Measurements from ENCODE around the gene CARMIL1.
A peak's percentile ranks its signal among the peaks of the same experiment; 100 is the strongest.
"Not testable (repeated sequence)": the region's sequence is repeated elsewhere in the genome, so short reads cannot be mapped to it uniquely, and the experiment has no call there.

CARMIL1 gene

GRCh38 chr6:25583099-25583498, 303.9 kb downstream of the CARMIL1 start:
- DNase-seq: no peak

- DNase-seq: no peak
Measured at GRCh38 chr6:25583906-25584305, 304.7 kb downstream of the CARMIL1 start.

GRCh38 chr6:25585225-25585624, 306.1 kb downstream of the CARMIL1 start:
- DNase-seq: no peak

DNA sequence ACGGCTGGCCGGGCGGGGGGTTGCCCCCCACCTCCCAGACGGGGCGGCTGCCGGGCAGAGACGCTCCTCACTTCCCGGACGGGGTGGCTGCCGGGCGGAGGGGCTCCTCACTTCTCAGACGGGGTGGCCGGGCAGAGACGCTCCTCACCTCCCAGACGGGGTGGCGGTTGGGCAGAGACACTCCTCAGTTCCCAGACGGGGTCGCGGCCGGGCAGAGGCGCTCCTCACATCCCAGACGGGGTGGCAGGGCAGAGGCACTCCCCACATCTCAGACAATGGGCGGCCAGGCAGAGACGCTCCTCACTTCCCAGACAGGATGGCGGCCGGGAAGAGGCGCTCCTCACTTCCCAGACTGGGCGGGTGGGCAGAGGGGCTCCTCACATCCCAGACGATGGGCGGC, 306.9 kb downstream of the CARMIL1 start:
- DNase-seq: not testable (repeated sequence)

DNA sequence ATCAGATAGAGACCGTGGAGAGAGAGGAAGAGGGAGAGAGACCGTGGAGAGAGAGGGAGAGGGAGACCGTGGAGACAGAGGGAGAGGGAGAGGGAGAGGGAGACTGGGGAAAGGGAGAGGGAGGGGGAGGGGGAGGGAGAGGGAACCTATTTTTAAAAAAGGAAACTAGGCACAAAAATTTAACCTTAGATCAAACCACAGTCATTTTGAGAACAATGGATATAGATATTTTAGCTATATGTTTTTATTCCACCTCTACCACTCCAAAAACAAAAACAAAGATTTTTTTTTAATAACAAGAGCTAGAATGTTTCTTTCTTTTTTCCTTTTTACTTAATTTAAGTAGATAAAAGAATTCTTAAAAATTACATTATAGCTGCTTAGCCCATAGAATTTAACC, 307.8 kb downstream of the CARMIL1 start:
- DNase-seq: no peak

DNA sequence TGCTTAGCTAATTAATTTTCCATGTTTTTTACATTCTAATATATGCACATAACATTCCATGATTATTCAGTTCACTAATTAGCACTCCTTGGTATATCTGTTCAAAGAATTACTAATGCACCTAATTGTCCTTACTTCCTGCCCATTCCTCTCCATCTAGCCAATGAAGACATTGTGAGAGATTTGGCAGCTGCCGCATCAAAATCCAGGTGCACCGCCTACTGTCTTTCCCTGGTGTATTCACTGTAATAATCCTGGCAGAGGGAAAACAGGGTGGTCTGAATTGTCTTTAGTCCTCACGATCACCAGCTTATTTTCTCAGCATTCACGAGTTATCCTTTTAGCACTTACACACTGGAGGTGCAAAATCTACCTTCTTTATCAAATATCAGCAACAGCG, 311.8 kb downstream of the CARMIL1 start:
- no peak for DNase-seq

- peak; percentile 18 for DNase-seq
Measured at GRCh38 chr6:25596928-25597818, 318.0 kb downstream of the CARMIL1 start.

DNA sequence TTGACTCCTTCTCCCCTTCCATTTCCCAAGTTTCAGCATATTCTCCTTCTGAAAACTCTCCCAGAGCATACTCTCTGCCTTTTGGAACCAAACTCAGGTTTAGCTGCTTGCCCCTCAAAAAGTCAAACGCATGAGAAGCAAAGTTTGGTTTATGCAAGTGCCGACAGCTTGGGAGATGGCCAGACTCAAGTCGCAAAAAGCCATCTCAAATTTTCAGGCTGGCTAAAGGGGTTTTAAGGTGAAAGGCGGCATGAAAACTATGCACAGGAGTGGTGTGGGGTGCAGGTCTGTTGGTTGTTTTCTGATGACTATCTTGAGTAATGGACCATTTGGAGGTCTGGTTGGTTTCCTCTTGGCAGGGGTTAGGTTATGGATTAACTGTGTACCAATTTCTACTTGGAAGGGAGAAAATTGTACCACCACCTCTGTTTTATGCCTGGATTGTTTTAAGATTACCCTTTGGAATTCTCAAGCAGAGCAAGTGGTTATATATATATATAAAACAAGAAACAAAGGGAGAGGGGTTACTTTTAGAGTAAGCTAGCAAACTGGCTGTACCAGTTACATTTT, 320.4 kb downstream of the CARMIL1 start:
- no peak for DNase-seq

DNA sequence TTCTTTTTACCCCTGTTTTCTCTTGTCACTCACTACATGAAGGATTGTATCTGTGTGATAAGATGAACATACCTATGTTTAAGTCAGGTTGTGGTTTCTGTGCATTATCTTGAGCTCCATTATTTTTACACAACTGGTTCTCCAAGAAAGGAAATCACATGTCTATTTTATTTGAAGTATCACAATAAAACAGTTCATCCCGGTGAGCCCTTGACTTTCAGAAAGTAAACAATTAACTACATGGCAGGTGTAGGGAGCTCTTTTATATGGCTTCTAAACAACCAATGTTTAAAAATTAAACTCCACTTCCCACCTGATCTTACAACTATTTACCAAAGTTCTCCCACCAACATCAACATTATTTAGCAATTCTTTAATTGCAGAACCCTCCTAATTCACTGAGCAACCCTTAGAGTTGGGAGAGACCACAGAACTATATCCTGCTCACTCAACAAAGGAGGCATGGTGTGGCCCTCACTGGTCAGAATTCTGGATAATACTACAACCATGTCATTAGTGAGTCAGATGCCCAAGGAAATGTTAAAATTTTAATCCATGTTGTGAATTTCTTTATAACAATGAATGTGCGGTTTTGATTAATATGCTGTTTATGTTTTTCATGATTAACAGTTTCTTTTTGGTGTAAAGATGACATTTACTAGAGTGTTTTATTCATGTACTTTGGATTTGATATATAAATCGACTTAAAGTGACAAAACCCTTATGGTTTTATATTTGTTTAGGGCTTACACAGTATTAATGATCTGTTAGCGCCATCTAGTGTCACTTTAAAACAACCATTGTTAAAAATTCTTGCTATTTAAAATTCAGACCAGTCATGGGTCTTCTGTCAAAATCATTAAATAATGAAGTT, 322.9 kb downstream of the CARMIL1 start:
- peak; percentile 59 for DNase-seq

DNA sequence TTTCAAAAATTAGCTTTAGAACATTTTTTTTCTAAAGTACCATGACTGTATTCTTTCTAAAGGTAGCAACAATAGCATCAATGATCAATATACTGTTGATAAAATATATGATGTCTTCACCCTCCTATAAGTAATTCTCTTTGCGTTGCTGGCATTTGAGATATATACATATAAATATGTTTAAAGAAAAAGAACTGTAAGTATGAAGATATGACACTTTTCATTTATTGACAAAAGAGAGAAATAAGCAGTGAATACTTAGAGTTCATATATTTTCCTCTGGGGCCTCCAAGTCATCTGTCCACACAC, 323.5 kb downstream of the CARMIL1 start:
- DNase-seq: no peak

- DNase-seq: no peak
Measured at GRCh38 chr6:25603251-25603650, 324.1 kb downstream of the CARMIL1 start.

GRCh38 chr6:25606151-25606550, 327.0 kb downstream of the CARMIL1 start:
- no peak for DNase-seq

DNA sequence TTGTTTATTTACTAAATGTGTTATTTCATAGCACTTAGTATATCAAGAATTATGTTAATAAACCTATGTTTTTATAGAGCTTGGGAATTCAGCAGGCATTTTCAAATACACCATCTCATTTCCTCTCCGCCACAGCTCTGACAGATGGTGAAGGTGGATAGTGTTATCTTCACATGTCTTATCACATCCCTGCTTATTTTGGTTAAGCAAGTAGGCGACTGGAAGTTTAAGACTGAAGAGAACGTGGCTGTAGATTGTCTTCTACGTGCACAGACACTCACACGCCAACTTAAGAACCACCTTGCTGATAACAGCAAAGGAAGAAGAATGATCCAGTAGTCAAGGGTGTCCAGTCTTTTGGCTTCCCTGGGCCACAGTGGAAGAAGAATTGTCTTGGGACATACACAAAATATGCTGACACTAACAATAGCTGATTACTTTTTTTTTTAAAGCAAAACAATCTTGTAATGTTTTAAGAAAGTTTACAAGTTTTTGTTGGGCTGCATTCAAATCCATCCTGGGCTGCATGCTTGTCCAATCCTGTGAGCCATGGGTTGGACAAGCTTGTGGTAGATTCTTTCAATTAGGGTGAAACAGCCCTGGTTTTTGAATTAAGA, 329.5 kb downstream of the CARMIL1 start:
- DNase-seq: no peak

- no peak for DNase-seq
Measured at GRCh38 chr6:25612666-25613065, 333.5 kb downstream of the CARMIL1 start.

GRCh38 chr6:25613415-25613814, 334.2 kb downstream of the CARMIL1 start:
- DNase-seq: no peak

GRCh38 chr6:25614052-25614451, 334.9 kb downstream of the CARMIL1 start:
- DNase-seq: no peak

- DNase-seq: no peak
Measured at GRCh38 chr6:25615471-25615870, 336.3 kb downstream of the CARMIL1 start.

DNA sequence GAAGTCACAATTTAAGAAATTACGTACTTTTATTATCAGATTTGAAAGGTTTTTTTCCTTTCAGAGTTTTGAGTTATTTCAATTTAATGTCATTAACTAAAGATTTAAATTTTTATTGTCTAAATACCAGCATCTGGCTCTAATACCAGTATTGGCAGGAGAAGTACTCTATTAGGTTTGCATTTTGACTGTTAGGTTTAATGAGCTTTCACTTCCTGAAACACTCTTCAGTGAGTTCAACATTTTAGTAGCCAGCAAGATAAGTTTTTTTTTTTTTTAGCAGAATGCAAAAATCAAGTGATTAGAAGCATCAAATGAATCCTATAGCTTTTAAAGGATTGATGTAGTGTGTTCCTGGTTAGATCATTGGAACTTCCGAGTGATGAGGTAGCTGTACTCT, 338.8 kb downstream of the CARMIL1 start:
- no peak for DNase-seq

- DNase-seq: no peak
Measured at GRCh38 chr6:25619217-25619616, 340.0 kb downstream of the CARMIL1 start.

- DNase-seq: no peak
Measured at GRCh38 chr6:25620391-25620790, 341.2 kb downstream of the CARMIL1 start.

DNA sequence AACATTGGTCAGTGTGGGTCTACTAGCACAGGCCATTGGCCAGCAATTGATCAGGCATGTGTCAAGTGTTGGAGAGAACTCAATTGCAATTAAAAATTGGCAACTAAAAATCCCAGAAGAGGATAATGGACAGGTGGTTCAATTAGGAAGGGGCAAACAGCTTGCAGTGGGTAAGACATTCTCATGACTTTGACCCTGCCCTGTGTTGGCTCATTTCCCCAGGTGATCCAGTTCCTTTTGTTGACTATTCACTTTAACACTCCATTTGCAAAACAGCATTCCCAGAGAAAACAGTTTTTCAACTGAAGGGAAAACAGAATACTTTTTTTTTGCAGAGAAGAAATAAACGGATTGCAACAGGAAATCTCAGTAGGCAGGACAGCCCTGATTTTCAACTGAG, 343.9 kb downstream of the CARMIL1 start:
- DNase-seq: no peak

DNA sequence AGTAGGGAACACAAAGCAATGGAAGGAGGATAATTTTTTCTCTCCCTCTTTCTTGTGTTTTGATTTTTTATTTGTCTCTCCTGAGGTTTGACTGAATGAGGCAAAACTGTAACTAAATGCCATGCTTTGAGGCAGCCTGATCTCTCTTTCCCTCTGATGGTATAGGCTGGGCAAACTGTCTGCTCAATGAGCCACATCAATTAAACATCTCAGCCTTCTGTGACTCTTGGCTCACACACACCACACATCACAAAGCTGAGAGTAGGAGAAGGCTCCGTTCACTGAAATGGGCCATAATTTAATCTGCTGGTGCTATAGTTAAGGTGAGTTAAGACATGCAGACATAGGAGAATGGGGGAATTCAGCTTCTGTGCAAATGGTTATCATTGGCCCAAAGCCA, 344.7 kb downstream of the CARMIL1 start:
- DNase-seq: no peak

DNA sequence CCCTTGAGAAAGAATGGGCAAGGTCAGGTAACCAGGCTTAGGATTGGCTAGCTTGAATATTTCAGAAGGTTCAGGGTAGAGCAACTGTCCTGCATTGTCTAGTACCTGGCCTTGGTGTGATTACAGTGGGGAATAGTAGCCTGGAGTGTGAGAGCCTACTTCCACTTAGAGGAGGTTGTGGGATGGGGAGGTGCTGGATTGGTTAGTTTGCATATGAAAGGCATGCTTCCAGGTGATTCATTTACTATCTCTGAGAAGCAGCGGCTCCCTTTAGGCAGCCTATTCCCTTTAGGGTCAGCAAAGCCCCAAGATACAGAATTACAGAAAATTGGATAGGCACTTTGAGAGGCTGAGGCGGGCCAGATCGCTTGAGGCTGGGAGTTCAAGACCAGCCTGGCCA, 347.8 kb downstream of the CARMIL1 start:
- no peak for DNase-seq
